H4 (cell line): ENCODE results near the gene CT83. TPM values are rescaled to one million over a fixed set of nuclear protein-coding genes. Genes with fewer than 3 reads are reported as not detected.
A peak's percentile ranks its signal among the peaks of the same experiment; 100 is the strongest.

Experiments
- DNase-seq: peaks from one replicate; pipeline ENCODE4 v3.0.0-alpha.2; 2015; ENCODE audit warnings: low spot score
- total RNA-seq: library from RNA; depleted of rRNA; stranded (reverse); fragments of >200 nt; shearing (Covaris generic); gene quantifications from 2 replicates; pipeline ENCODE4 v1.2.3, GENCODE V29; 2014; rRNA removed

CT83 gene, protein sequence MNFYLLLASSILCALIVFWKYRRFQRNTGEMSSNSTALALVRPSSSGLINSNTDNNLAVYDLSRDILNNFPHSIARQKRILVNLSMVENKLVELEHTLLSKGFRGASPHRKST
- total RNA-seq, result not detected in 2 replicates

DNA sequence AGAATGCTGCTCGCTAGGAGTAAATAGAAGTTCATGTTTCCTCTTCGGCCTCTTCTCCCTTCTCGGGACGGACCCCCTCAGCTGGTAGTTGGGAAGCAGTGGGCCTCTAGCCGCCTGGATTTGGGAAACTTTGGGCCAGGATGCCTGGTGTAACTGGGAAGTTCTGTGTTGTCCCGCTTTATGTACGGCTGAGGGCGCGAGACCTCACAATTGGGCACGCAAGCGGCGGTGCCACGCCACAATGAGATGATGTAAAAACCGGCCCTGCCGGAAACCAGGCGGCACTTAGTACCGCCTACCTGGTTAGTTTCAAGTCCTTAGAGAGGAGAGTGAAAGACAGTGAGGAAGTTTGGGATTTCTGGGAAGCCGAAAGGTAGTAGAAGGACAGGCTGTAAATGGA, at the start of gene CT83:
Gene CT83 (minus strand): TSS at position 155 of the 400 bp plus-strand sequence. CDS start 120 bp downstream, at position 35.
- no peak for DNase-seq

DNA sequence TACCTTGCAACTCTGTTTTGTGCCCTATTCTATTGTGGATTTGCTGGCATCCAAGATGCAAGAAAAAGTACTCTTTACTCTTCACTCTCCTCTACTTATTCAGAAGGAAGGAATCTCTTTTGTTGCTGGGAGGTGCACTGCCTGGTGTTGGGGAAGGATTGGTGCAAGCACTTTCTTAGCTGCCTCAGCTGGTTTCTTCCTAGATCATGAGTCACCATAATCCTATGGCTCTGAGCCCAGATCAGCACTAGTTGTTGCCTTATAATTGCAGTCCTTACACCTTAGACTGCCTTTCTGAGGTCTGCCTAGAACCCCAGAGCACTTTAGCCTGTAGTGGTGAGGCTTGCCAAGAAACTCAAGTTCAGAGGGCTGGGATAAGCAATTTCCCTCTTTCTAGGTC, 37.0 kb upstream of the CT83 start:
- peak; percentile 30 for DNase-seq

DNA sequence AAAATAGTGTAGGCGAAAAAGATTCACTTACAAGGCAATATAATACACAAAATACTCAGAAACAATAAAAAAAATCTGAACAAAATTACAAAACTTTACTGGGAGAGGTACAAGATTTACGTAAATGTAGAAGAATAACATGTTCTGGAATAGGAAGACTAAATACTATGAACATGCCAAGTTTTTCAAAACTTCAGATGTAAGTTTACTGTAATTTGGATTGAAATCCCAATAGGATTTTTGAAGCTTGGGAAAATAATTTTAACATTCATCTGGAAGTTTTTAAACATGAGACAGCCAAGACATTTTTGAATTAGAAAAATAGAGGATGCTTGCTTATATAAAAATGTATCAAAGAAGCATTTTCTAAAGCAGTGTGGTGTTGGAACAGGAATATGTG, 30.5 kb upstream of the CT83 start:
- no peak for DNase-seq

DNA sequence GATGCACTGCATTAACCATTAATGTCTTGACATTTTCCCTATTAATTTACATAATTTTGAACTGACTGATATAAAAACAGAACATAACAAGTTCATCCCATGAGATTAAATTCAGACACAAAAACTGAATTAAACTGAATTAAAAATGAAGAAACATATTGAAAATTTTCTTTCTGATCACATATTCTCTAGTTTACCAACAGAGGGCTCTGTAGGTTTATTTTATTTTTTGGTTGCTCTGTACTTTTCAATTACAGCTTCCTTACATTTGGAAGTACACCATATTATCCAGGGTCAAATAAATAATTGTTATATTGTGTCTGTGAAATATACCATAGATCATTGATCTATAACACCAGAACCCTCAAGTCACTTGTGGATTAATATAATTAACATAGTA, 27.3 kb upstream of the CT83 start:
- DNase-seq, result no peak

DNA sequence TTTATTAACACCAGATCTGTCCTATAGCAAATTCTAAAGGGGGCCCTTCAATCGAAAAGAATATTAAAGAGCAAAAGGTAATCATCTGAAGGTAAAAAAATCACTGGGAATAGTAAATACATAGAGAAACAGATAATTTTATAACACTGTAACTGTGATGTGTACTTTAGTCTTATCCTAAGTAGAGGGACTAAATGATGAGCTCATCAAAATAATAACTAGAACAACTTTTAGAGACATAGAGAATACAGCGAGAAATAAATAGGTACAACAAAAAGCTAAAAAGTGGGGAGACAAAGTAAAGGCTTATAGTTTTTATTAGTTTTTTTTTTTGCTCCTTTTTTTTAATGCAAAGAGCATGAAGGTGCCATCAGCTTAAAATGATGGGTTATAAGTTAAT, 17.3 kb upstream of the CT83 start:
- DNase-seq, result no peak

DNA sequence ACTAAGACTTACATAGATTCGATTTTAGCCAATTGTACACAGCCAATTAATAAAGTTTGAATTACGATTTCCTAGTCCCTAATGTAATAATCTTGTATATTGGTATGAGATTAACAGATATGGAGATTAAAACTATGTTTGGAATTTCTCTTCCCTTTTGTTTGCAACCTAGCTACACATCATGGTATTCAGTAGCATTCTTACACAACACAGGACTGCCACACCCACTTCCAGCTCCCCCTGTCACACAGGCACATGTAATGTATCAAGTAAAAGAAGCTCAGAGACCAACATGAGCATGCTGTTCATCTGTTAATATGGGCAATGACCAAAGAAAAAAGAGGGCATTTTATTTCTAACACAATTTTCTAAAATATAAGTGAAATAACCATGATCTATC, 13.6 kb downstream of the CT83 start:
- no peak for DNase-seq

DNA sequence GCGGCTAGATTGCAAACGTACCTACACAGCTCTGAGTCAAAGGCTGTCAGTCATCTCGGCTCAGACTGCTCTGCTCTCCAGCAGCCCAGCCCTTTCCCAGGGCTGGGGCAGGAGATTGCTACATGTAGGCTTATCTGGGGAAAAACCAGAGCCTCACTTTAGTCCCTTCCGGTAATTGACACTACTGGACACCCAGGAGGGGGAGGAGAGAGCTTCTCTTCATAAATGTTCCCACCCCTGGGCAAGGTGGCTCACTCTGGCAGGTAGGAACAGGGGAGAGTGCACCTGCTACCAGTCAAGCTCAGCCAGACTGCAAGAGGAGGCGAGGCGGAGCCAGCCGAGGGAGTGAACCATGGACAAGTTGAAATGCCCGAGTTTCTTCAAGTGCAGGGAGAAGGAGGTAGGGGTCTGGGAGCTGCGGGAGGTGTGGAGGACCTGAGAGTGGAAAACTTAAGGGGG, 26.4 kb downstream of the CT83 start, which contains the start of gene SLC6A14:
Gene SLC6A14 (plus strand): TSS at position 249 of the 459 bp plus-strand sequence. CDS start 104 bp downstream, at position 353.
- no peak for DNase-seq

DNA sequence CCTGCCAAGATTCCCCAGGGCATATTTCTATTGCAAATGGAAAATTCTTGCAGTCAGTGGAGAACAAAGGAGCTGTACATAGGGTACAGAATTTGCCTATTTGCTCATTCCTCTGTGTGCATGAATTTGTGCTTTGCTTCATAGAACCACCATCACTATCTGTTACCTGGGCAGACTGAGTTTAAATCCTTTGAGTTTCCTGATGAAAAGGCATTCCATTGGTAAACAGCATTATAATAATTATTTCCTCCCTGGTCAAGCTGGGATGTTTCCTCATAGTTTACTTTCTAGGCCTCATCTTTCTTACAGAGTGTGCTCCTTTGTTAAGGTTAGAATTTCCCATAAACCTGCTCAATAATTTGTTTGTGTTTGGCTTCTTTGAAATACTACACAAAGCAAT, 27.2 kb downstream of the CT83 start:
- DNase-seq, result no peak

DNA sequence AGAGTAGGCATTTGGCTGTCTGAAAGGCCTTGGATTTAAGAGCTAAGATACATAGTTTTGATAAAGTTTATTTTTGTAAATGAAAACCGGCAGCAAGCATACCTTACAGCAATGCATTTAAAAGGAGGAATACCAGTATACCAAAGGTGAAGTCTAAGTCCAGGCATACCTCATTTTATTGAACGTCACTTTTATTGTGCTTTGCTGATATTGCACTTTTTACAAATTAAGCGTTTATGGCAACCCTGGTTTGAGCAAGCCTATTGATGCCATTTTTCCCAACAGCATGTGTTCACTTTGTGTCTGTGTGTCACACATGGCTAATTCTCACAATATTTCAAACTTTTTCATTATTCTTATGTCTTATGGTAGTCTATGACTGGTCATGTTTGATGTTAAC, 34.8 kb downstream of the CT83 start:
- no peak for DNase-seq

DNA sequence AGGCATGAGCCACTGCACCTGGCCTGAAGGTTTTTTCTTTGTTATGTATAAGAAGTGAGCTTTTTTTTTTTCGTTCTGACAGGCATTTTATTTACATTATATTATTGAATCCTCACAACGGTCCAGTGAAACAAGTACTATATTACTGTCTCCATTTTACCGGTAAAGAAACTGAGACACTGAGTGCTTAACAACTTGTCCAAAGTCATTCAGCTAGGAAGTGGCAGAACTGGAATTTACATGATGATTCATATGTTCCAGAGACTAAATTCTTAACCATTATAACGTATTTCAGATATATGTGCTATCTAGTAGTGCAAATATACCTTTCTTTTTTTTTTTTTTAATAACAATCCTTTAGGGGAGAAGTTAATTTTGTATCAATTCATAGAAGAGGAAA, 44.8 kb downstream of the CT83 start:
- no peak for DNase-seq

DNA sequence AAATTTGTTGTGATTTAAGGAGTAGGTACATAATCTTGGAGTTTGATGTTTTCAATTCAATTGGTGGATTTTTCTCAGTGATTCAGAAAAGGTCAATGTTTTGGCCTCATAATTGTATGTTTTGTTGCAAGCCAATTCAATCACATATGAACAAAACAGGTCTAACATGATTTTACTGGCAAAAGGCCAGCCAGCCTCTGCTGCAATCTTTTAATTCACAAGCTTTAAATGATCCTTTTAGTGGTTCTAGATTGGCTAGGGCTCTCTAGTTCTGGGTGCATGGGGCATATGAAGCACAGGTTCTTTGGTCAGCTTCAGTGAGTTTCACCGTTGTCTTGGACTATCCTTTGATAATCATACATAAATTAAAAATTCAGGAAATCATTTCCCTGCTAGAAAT, 45.6 kb downstream of the CT83 start:
- DNase-seq, result no peak

DNA sequence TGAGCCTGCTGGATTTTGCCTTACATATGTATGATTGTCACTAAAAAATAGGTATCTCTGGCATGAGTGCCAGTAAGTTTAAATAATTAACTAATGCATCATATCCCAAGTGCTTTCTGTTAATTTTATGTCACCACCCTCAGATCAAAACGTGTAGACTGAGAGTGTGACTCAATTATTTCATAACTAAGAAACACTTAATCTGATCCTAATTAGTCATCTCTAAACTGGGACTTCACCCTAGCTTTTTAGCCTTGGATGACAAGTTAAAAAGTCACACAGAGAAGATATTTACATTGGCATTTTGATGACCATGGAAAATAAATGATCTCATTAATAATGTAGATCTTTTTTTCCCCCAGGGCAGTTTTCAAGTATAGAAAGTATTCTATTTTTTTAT, 49.5 kb downstream of the CT83 start:
- no peak for DNase-seq

Other genes starting within 250 kb of the CT83 start
- gene SLC6A14, start 26.4 kb downstream of the CT83 start, total RNA-seq, result not detected in 2 replicates